Measurements from ENCODE around the gene PABPN1L. TPM values are rescaled to one million over a fixed set of nuclear protein-coding genes. Genes with fewer than 3 reads are reported as not detected.
"Not testable (repeated sequence)": the region's sequence is repeated elsewhere in the genome, so short reads cannot be mapped to it uniquely, and the experiment has no call there.

Gene PABPN1L
- total RNA-seq, 3 donors from 2014 or later = not detected

DNA sequence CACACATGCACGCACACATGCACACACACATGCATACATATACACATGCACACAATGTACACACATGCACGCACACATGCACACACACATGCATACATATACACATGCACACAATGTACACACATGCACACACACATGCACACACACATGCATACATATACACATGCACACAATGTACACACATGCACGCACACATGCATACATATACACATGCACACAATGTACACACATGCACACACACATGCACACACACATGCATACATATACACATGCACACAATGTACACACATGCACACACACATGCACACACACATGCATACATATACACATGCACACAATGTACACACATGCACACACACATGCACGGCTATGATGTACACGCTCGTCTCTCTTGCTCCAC, 27.8 kb upstream of the PABPN1L start:
- not testable (repeated sequence) for H3K9me3 Mint-ChIP-seq; H3K27me3 Mint-ChIP-seq (ENCODE audit: low read depth); H3K4me3 Mint-ChIP-seq; ATAC-seq; H3K4me1 Mint-ChIP-seq (ENCODE audit: low read depth); DNase-seq; H3K36me3 Mint-ChIP-seq (ENCODE audit: insufficient read depth)

DNA sequence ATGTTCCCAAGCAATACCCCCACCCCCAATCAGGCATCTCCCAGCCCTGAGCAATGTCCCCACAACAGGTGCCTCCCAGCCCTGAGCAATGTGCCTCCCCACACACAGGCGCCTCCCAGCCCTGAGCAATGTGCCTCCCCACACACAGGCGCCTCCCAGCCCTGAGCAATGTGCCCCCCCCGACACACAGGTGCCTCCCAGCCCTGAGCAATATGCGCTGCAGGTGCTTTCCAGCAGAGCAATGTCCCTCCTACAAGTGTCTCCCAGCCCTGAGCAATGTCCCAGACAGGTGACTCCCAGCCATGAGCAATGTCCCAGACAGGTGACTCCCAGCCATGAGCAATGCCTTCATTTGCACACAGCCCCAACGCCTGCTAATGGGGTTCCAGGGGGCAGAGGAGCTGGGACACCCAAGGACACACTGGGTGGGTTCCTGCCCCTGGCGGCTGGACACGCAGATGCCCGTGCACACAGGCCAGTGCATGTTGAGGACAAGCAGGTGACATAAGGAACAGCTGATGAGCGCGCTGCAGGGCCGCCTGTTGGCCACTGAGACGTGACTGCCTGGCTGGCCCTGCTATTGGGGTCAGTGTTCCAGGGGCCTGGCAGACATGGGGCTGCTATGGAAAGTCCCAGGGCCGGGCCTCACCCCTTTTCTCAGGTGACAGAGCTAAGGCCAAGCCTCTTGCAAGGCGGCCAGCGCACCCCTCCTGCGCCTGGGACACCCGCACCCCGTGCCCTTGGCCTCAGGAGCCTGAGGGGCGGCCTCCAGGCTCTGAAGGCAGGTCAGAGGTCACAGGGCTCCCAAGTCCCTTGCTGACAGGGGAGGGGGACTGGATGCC, 26.9 kb upstream of the PABPN1L start:
- H3K27me3 Mint-ChIP-seq (ENCODE audit: low read depth) = no peaks in the 10 kb centered on the region
- H3K4me1 Mint-ChIP-seq (ENCODE audit: low read depth) = peaks cover 2% of the 10 kb centered on the region
- ATAC-seq (no peak), DNase-seq (no peak)
- no peaks in the 10 kb centered on the region for H3K36me3 Mint-ChIP-seq (ENCODE audit: insufficient read depth)
- H3K9me3 Mint-ChIP-seq = no peaks in the 10 kb centered on the region
- H3K4me3 Mint-ChIP-seq = no peak overlapping the region

GRCh38 chr16:88892065-88892464, 25.6 kb upstream of the PABPN1L start:
- no peak overlapping the region for H3K4me3 Mint-ChIP-seq
- H3K9me3 Mint-ChIP-seq = no peaks in the 10 kb centered on the region
- DNase-seq = no peak
- no peak for ATAC-seq
- H3K27me3 Mint-ChIP-seq (ENCODE audit: low read depth) = no peaks in the 10 kb centered on the region
- H3K36me3 Mint-ChIP-seq (ENCODE audit: insufficient read depth) = no peaks in the 10 kb centered on the region
- H3K4me1 Mint-ChIP-seq (ENCODE audit: low read depth) = peaks cover 2% of the 10 kb centered on the region

- Mint-ChIP-seq H3K4me1 (ENCODE audit: low read depth) (peaks cover 2% of the 10 kb centered on the region), H3K36me3 (ENCODE audit: insufficient read depth) (no peaks in the 10 kb centered on the region), H3K9me3 (no peaks in the 10 kb centered on the region), H3K4me3 (no peak overlapping the region), H3K27me3 (ENCODE audit: low read depth) (no peaks in the 10 kb centered on the region)
- DNase-seq (no peak), ATAC-seq (no peak)
Measured at GRCh38 chr16:88891083-88891482, 24.6 kb upstream of the PABPN1L start.

GRCh38 chr16:88889702-88890352, 23.4 kb upstream of the PABPN1L start:
- ATAC-seq; H3K4me3 Mint-ChIP-seq; H3K36me3 Mint-ChIP-seq (ENCODE audit: insufficient read depth); H3K27me3 Mint-ChIP-seq (ENCODE audit: low read depth); H3K9me3 Mint-ChIP-seq; H3K4me1 Mint-ChIP-seq (ENCODE audit: low read depth); DNase-seq: not testable (repeated sequence)

- no peak overlapping the region for H3K4me3 Mint-ChIP-seq
- ATAC-seq = no peak
- no peaks in the 10 kb centered on the region for H3K4me1 Mint-ChIP-seq (ENCODE audit: low read depth)
- H3K9me3 Mint-ChIP-seq = no peaks in the 10 kb centered on the region
- no peaks in the 10 kb centered on the region for H3K36me3 Mint-ChIP-seq (ENCODE audit: insufficient read depth)
- DNase-seq = no peak
- H3K27me3 Mint-ChIP-seq (ENCODE audit: low read depth) = no peaks in the 10 kb centered on the region
Measured at GRCh38 chr16:88888461-88889387, 22.3 kb upstream of the PABPN1L start.

- no peaks in the 10 kb centered on the region for H3K36me3 Mint-ChIP-seq (ENCODE audit: insufficient read depth)
- no peak for ATAC-seq
- no peak overlapping the region for H3K4me3 Mint-ChIP-seq
- H3K27me3 Mint-ChIP-seq (ENCODE audit: low read depth) = no peaks in the 10 kb centered on the region
- no peak for DNase-seq
- H3K4me1 Mint-ChIP-seq (ENCODE audit: low read depth) = no peaks in the 10 kb centered on the region
- no peaks in the 10 kb centered on the region for H3K9me3 Mint-ChIP-seq
Measured at GRCh38 chr16:88888057-88888456, 21.6 kb upstream of the PABPN1L start.

DNA sequence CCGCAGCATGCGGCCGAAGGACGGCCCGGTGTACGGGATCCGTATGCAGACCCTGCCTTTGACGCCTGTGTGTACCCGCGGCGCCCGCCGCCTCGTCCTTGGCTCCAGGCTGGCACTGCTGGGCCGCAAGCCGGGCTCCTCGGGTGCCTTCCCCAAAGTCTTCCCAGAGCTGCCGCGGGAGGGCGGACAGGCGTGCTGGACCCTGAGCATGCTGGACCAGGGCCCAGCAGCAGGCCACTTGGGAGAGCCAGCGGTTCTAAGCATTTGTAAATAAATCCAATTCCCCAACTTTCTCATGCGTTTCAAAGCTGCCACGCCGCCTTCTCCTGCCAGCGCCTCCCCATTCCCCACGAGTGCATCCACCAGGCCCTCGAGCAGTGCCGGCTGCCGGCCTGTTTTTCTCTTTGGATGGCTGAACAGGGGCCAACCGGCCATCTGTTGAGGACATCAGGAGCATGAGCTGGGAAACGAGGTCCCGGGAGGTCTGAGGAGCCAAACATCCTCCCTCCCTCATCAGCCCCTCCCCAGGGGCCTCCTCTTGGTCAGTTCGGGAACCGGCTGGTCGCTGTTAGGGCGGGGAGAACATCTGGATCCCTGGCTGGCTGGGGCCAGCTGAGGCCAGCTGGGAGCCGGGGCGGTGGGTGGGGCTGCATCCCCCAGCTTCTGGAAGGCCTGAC, 20.5 kb upstream of the PABPN1L start:
- Mint-ChIP-seq H3K36me3 (ENCODE audit: insufficient read depth) (no peaks in the 10 kb centered on the region), H3K4me3 (no peak overlapping the region), H3K27me3 (ENCODE audit: low read depth) (no peaks in the 10 kb centered on the region), H3K4me1 (ENCODE audit: low read depth) (peaks cover 3% of the 10 kb centered on the region), H3K9me3 (no peaks in the 10 kb centered on the region)
- DNase-seq (no peak), ATAC-seq (no peak)

DNA sequence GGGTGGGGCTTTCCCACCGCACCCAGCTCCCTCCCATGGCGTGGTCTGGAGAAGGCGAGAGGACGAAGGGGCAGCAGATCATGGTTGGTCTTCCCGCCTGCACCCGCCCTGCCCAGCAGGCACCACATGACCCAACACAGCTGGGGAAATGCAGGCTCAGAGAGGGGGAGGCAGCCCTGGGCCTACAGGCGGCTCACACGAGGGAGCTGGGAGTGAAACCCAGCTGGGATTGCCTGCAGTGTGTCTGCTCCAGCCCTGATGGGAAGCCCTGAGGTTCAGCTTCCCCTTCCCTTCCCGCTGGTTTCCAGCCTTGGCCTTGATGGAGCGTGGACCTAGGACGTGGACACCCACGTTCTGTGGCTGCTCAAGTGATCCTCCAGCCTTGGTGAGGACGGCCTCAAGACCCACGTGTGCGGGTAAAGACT, 20.0 kb upstream of the PABPN1L start:
- Mint-ChIP-seq H3K4me1 (ENCODE audit: low read depth) (peaks cover 3% of the 10 kb centered on the region), H3K9me3 (no peaks in the 10 kb centered on the region), H3K36me3 (ENCODE audit: insufficient read depth) (no peaks in the 10 kb centered on the region), H3K27me3 (ENCODE audit: low read depth) (no peaks in the 10 kb centered on the region), H3K4me3 (no peak overlapping the region)
- ATAC-seq (no peak), DNase-seq (no peak)

DNA sequence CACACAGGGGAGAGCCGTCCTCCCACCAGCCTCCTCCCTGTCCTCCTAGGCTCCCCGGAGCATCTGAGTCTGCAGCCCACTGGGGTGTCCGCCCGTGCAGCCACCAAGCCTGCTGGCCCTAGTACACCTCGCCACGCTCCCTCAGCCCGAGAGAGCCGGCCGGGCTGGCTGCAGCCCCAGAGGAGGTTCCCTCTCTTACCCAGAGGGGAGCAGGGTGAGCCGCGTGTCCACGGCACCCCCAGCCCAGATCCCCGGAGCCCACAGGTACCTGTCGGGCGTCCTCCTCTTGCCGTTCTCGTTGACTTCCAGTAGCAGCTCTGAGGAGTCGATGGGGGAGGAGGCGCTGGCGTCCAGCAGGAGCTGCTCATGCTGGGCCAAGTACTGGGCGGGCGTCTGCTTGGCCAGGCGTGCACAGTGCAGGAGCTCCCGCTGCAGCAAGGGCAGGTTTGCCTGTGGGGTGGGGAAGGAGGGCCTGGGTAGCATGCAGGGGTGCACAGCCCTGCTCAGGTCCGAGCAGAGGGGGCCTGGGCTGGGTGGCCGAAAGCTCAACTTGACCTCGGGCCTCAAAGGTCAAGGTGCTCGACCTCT, 19.3 kb upstream of the PABPN1L start:
- H3K36me3 Mint-ChIP-seq (ENCODE audit: insufficient read depth) = no peaks in the 10 kb centered on the region
- H3K4me1 Mint-ChIP-seq (ENCODE audit: low read depth) = peaks cover 3% of the 10 kb centered on the region
- no peaks in the 10 kb centered on the region for H3K9me3 Mint-ChIP-seq
- no peak overlapping the region for H3K4me3 Mint-ChIP-seq
- ATAC-seq (no peak), DNase-seq (no peak)
- no peaks in the 10 kb centered on the region for H3K27me3 Mint-ChIP-seq (ENCODE audit: low read depth)

DNA sequence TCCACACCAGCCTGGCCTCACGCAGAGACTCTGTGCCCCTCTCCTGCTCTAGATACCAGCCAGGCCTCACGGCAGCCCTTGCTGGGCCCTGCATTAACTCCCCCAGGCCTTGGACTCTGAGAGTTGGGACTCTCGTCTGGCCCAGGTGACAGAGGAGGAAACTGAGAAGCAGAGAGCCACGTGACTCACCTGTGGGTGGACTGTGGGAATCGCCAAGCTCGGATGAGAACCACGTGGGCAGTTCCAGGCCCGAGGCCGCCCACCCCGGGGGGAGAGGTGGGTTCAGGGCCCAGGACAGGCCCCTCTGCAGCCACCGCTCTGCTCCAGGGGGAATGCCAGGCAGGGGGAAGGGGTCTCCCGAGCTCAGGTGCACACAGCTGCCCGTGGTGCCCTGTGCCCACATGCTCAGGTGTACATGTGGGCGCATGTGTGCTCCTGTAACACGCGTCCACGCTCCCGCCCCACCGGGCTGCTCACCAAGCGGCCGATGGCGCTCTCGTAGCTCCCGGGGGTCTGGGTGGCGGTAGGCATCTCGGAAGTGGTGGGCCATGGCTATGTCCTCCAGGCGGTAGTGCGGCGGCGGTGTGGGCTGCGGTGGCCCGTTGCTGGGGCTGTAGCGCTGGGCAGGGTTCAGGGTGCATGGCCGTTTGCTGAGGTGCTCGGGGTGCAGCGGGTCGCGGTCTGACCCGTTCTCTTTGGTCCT, 18.3 kb upstream of the PABPN1L start:
- Mint-ChIP-seq H3K9me3 (no peaks in the 10 kb centered on the region), H3K27me3 (ENCODE audit: low read depth) (no peaks in the 10 kb centered on the region), H3K36me3 (ENCODE audit: insufficient read depth) (no peaks in the 10 kb centered on the region), H3K4me1 (ENCODE audit: low read depth) (peaks cover 3% of the 10 kb centered on the region), H3K4me3 (no peak overlapping the region)
- ATAC-seq = no peak
- DNase-seq = no peak

GRCh38 chr16:88883946-88884345, 17.5 kb upstream of the PABPN1L start:
- H3K4me3 Mint-ChIP-seq = no peak overlapping the region
- no peaks in the 10 kb centered on the region for H3K27me3 Mint-ChIP-seq (ENCODE audit: low read depth)
- H3K9me3 Mint-ChIP-seq = no peaks in the 10 kb centered on the region
- ATAC-seq (no peak), DNase-seq (no peak)
- peaks cover 3% of the 10 kb centered on the region for H3K4me1 Mint-ChIP-seq (ENCODE audit: low read depth)
- H3K36me3 Mint-ChIP-seq (ENCODE audit: insufficient read depth) = no peaks in the 10 kb centered on the region

GRCh38 chr16:88883117-88883895, 16.8 kb upstream of the PABPN1L start:
- no peak for DNase-seq
- Mint-ChIP-seq H3K4me3 (no peak overlapping the region), H3K9me3 (no peaks in the 10 kb centered on the region), H3K4me1 (ENCODE audit: low read depth) (peaks cover 3% of the 10 kb centered on the region), H3K36me3 (ENCODE audit: insufficient read depth) (no peaks in the 10 kb centered on the region), H3K27me3 (ENCODE audit: low read depth) (no peaks in the 10 kb centered on the region)
- no peak for ATAC-seq

Measured in activated T-cell treated with anti-CD3 and anti-CD28 coated beads, Interleukin-2, amount 50 U/mL, for 4 hours (primary cell).